Esophagus muscularis mucosa (tissue), 3 donors: ENCODE results near the gene ADGRB2.

Experiments
- POLR2A ChIP-seq: fragments of 450-650 bp; IDR thresholded peaks from one replicate; pipeline ENCODE4 v1.6.1; 2017; ENCODE audit warnings: antibody characterized with exemption, moderate library complexity, mild to moderate bottlenecking, low read depth
- POLR2AphosphoS5 ChIP-seq, 2 donors: sonication (generic); formaldehyde crosslinking; IDR thresholded peaks; one replicate each; pipeline ENCODE4 v1.6.1; 2017; ENCODE audit warnings: antibody characterized with exemption in 2 of 2
- TF ChIP-seq, protein P1 (sequence below), 3 experiments: fragments of 200-600 bp in 2 of 3; fragments of 450-650 bp in 1 of 3; sonication (generic) in 2 of 3; IDR thresholded peaks; one replicate each; pipeline ENCODE4 v1.5.1; 2017 to 2019; ENCODE audit warnings: antibody characterized with exemption in 3 of 3, mild to moderate bottlenecking in 2 of 3, moderate library complexity in 1 of 3

DNA sequence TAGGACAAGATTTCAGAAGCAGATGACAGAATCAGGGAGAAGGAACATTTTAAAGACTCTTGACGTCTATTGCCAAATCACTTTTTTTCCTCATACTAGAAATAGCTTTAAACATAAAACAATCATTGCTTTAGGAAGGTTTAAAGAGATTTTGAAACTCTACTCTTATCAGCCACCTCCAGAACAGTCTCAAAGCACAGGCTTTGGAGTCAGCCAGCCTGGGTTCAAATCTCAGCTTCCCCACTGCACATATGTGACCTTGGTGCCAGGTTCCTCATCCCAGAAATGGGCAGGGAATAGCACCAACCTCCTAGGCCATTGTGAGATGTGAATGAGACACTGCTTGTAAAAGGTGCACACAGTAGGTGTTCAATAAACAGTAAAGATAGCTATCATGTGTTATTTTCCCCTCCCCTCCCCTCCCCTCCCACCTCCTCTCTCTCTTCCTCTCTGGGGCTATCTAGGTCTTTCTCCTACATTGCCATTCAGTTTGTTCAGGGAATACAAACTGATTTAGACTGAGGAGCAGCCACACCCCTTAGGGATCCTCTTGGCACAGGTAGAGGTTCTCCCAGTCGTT is 31.0 kb upstream of the ADGRB2 start:
- TF ChIP-seq, protein P1, sequence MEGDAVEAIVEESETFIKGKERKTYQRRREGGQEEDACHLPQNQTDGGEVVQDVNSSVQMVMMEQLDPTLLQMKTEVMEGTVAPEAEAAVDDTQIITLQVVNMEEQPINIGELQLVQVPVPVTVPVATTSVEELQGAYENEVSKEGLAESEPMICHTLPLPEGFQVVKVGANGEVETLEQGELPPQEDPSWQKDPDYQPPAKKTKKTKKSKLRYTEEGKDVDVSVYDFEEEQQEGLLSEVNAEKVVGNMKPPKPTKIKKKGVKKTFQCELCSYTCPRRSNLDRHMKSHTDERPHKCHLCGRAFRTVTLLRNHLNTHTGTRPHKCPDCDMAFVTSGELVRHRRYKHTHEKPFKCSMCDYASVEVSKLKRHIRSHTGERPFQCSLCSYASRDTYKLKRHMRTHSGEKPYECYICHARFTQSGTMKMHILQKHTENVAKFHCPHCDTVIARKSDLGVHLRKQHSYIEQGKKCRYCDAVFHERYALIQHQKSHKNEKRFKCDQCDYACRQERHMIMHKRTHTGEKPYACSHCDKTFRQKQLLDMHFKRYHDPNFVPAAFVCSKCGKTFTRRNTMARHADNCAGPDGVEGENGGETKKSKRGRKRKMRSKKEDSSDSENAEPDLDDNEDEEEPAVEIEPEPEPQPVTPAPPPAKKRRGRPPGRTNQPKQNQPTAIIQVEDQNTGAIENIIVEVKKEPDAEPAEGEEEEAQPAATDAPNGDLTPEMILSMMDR (IDR thresholded peaks at IDR 0.05), result no peak
- TF ChIP-seq POLR2A (no peak), POLR2AphosphoS5 (IDR thresholded peaks at IDR 0.05) (no peak)
